Measurements from ENCODE around the gene LUM. TPM values are rescaled to one million over a fixed set of nuclear protein-coding genes. Genes with fewer than 3 reads are reported as not detected.
"Not testable (repeated sequence)": the region's sequence is repeated elsewhere in the genome, so short reads cannot be mapped to it uniquely, and the experiment has no call there.

Gene LUM
- total RNA-seq, 1 donor from 2014 or later, result not detected

DNA sequence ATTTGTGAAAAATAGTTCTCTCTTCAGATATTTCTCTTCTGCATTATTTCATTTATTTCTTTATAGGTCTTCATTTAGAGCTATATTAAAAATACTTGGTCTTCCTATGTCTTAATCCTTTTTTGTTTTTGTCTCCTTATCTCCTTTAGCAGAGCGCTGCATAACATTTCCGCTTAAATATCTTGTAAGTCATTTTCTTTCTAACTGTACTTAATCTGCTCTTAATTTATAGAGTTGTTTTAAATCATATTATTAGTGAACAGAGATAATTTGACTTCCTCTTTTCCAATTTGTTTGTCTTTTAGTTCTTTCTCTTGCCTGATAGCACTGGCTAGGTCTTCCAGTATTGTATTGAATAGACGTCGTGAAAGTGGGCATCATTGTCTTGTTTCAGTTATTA is 18.0 kb downstream of the LUM start:
- Mint-ChIP-seq H3K4me1 (peaks cover under 1% of the 10 kb centered on the region), H3K27ac (no peak overlapping the region), H3K4me3 (no peak overlapping the region)

GRCh38 chr12:91091916-91092715 is 19.2 kb downstream of the LUM start:
- Mint-ChIP-seq H3K27me3 (no peaks in the 10 kb centered on the region), H3K36me3 (ENCODE audit: low read depth) (no peaks in the 10 kb centered on the region), H3K4me1 (no peaks in the 10 kb centered on the region), H3K9me3 (peaks cover 13% of the 10 kb centered on the region), H3K27ac (no peak overlapping the region), H3K4me3 (no peak overlapping the region)
- no peak for DNase-seq
- ChIA-PET POLR2A (no interaction called here), CTCF (no interaction called here)
- TF ChIP-seq CTCF (IDR thresholded peaks at IDR 0.05), result no peak
- ATAC-seq (ENCODE audit: low read depth), result no peak
- intact Hi-C loops (cut with micrococcal nuclease), result no loop called here

More for the DNA sequence above, 18.0 kb downstream of the LUM start:
- Mint-ChIP-seq H3K9me3 (peaks cover 11% of the 10 kb centered on the region), H3K36me3 (ENCODE audit: low read depth) (no peaks in the 10 kb centered on the region), H3K27me3 (no peaks in the 10 kb centered on the region)
- no peak for TF ChIP-seq CTCF (IDR thresholded peaks at IDR 0.05)
- DNase-seq (no peak), ATAC-seq (ENCODE audit: low read depth) (no peak)
- CTCF ChIA-PET, result no interaction called here
- POLR2A ChIA-PET, result no interaction called here
- intact Hi-C loops (cut with micrococcal nuclease), result no loop called here

- POLR2A ChIA-PET; H3K4me1 Mint-ChIP-seq; DNase-seq; H3K27me3 Mint-ChIP-seq; H3K36me3 Mint-ChIP-seq (ENCODE audit: low read depth); ATAC-seq (ENCODE audit: low read depth); H3K4me3 Mint-ChIP-seq; CTCF ChIA-PET; intact Hi-C loops (cut with micrococcal nuclease); H3K27ac Mint-ChIP-seq: not testable (repeated sequence)
- H3K9me3 Mint-ChIP-seq, result peaks cover 13% of the 10 kb centered on the region
Observed at GRCh38 chr12:91089953-91090352, 21.3 kb downstream of the LUM start.

GRCh38 chr12:91080041-91080440 is 31.3 kb downstream of the LUM start:
- no peaks in the 10 kb centered on the region for H3K27me3 Mint-ChIP-seq
- H3K36me3 Mint-ChIP-seq (ENCODE audit: low read depth), result no peaks in the 10 kb centered on the region
- H3K4me1 Mint-ChIP-seq, result no peaks in the 10 kb centered on the region
- ChIA-PET CTCF (no interaction called here), POLR2A (no interaction called here)
- H3K4me3 Mint-ChIP-seq, result no peak overlapping the region
- ATAC-seq (ENCODE audit: low read depth), result no peak
- intact Hi-C loops (cut with micrococcal nuclease), result no loop called here
- no peak for DNase-seq
- no peak overlapping the region for H3K27ac Mint-ChIP-seq
- no peak for TF ChIP-seq CTCF (IDR thresholded peaks at IDR 0.05)
- H3K9me3 Mint-ChIP-seq, result no peaks in the 10 kb centered on the region

DNA sequence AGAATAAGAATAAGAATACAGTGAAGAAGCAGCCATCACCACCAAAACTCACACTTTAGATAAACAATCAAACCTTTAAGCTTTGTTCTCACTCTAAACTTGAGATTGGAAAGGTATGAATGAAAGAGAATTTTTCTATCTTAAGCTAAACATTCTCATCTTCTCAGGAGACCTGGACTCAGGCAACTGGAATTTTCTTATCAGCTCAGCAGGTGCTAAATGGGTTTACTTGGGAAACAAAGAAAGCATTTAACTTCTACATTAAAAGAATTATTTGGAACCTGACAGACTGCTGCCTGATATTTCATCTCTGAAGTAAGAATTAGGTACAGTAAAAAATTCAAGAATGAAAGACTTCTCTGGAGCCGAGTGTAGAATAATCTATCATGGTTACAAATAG is 32.8 kb downstream of the LUM start:
- intact Hi-C loops (cut with micrococcal nuclease), result no loop called here
- ATAC-seq (ENCODE audit: low read depth) (no peak), DNase-seq (no peak)
- Mint-ChIP-seq H3K27me3 (no peaks in the 10 kb centered on the region), H3K4me3 (no peak overlapping the region), H3K9me3 (no peaks in the 10 kb centered on the region), H3K27ac (no peak overlapping the region), H3K4me1 (no peaks in the 10 kb centered on the region), H3K36me3 (ENCODE audit: low read depth) (no peaks in the 10 kb centered on the region)
- no peak for TF ChIP-seq CTCF (IDR thresholded peaks at IDR 0.05)
- ChIA-PET POLR2A (no interaction called here), CTCF (no interaction called here)
